NCI-H1105 treated with DMSO at 0.1 percent for 48 hours (cell line): ENCODE results near the gene LHFPL2.

Experiments
- DNase-seq: peaks from one replicate; lab custom pipeline; 2025; lab: John Stamatoyannopoulos, UW

LHFPL2 gene

DNA sequence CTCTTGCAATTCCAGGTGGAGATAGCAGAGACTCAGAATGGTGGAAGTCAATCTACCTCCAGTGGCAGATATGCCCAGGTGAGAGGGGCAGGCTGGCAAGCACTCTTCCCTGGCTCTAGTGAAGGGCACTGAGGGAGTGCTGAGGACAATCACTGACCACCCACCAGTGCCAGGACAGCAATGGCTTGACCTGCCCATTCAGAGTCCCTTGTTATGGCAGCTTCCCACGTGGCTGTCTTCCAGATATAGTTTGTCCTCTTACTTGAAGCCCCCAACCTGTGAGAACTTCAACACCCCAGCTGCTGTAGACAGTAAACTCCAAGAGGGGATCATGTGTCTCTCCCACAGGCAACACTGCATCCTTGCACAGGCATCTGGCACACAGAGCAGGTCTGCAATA, 104.7 kb downstream of the LHFPL2 start:
- no peak for DNase-seq

DNA sequence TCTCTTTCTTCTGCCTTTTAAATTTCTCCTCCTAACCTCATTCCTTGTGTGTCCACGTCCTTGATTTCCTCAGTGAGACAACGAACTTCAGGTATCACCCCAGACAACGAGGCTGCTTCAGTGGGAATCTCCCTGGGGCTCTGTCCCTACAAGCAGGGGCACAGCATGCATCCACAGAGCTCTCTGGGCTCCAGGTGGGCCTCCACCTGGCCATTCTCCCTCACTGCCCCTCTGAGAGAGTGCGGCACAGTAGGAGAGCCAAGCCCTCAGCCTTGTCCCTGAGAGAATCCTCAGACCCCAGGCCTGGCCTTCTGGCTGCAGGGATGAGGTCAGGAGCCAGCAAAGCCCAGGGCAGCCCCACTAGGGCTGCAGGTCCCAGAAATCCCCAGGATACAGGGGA, 105.3 kb downstream of the LHFPL2 start:
- no peak for DNase-seq

DNA sequence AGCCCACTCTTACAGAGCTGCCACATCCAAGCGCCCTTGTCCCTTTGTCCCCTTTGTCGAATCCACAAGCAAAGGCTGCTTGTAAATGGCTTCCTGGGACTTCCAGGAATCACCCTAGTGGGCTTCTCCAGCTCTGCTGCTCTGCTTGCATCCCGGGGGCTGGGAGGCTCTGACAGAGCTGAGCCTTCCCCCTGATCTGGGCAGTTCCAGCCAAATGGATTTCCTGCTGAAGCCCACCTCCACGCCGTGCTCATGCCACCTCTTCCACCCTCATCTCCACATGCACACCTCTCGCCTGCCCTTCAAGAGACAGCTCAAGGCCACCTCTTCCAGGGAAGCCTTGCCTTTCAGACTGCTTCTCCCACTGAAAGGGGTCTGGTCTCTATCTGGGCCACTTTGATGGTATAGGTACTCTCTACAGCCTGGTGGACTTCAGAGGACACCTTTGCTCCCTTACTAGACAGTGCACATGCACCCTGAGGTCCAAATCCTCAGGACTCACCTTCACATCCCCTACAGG, 106.2 kb downstream of the LHFPL2 start:
- no peak for DNase-seq

DNA sequence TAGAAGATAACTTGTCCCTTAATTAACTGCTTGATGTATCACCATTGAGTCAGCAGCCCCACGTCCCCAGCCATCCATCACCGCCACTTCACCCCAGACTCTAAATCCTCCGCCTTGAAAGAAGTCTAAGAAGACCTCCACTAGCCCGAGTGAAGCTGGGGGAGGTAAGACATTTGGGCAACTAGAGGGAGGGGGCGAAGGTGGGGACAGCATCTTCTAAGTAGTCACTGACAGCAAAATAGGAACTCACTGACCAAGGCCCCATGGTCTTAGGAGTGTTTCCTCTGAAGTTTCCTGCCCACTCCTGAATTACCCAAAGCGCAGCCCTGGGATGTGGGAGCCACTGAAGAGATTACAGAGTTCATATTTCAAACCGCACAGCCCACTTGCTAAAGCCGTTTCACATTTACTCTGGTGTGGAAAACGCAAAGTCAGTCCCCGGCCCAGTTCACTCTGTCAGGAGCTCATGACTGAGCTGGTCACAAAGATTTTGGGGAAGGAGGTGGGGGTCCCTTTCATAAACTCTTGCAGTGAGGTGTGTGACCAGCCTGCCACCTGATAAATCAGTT, 107.4 kb downstream of the LHFPL2 start:
- no peak for DNase-seq

DNA sequence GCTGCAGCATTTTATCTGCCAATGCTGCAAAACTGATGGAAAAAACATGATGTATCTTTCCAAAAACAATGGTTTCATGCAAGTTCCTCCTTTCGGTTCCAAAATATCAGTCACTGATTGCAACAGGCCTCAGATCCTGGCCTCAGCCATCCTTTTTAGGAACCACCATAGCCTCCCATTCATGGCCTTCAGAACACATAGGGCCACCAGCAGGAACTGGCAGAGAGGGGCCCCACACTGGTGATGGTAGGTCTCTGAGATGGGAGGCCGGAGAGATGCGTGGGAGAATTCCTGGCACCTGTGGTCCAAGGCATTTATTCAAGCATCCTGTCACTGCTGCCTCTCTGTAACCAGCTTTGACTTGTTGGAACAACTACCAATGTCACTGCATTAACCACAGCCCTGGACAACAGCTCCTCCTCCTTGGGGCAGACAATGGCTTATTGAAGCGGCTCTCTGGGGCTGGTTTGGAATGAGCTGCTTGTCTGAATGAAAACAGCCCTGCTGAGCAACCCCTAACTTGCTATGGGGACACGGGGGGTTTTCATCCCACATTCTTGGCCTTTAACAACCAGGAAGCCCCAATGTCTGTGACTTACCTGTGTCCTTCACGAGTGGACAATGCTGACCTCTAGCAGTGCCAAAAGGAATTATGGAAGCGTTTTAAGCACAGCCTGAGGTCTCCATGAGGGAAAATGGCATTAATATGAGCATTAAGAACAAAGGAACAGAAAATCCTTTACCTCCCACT, 108.1 kb downstream of the LHFPL2 start:
- DNase-seq = no peak

DNA sequence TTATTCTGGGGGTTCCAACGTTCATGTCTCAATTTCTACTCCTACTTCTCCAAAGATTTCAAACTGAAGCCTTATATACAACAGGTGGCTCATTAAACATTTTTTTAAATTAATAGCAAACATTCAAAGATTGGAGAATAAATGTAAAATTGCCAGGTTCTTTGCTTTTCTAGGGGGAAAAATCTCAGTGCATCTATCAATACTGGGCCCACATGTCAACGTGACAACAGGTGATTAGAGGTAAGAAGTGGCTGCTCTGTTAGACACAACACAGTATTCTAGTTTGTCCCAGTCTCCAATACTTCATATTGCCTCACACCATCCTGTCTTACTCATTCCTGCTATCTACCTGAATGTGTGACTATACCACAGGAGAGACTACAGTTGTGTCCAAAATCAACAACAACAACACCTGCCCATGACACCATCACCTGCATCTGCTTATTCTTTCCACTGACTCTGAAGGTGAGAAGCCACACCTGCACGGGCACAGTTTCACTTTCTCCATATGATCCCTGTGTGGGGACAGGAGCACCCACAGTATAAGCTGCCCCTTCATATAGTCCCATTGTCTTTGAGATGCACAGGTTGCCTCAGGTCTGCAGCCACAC, 110.2 kb downstream of the LHFPL2 start:
- no peak for DNase-seq

DNA sequence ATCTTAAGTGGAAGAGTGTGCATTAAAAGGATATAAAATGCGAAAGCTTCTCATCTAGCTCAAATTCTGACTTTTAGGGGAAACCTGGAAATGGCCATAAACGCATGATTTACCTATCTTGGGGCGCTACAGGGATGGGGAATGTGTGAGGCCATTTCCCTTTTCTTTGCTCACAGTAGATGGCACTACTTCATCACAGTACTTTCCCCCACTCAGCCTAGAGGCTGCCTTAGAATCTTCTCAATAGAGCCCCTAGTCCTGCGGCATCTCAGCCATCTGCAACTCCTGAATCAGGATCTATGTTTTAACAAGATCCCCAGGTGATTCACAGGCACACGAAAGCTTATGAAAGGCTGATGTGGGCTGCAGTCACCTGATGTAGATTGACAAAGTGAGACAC, 110.8 kb downstream of the LHFPL2 start:
- DNase-seq = peak; percentile 4

DNA sequence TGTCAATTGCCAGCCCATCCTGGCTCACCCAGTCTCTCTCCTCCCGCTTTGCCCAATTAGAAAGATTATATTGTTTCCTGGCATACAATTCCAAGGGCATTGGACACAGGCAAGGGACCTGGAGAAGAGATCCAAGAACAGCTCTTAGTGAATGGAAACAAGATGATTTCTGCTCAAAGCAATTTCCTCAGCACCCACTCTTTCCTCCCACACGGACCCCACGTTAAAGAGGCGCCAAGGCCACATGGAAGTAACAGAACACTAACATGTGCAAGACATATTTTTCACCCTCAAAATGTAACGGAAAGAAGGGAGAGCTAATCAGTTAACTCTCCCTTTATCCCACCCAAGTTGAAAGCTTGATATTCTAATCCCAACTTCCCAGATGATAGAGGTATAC, 111.2 kb downstream of the LHFPL2 start:
- no peak for DNase-seq

DNA sequence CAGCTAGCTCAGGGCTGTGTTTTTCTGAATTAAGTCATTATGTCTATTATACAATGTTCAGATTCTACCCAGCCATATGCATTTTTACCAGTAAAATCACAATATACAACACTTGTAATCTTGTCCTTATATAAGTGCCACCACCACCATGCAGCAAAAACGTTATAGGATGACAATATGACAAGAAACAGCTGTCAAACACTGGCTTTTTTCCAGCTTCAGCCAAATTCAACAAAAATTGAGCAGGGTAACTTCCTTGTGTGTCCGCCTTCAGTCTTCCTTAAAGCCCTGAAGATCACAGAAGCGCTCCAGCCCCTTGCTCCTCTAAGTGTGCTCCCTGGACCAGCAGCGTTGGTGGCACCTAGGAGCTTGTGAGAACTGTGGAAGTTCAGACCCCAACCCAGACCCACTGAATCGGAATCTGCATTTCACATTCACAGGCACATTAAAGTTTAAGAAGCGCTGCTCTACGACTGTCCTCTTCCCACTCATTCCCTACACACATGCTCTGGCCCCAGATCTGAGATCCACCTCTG, 111.8 kb downstream of the LHFPL2 start:
- no peak for DNase-seq

DNA sequence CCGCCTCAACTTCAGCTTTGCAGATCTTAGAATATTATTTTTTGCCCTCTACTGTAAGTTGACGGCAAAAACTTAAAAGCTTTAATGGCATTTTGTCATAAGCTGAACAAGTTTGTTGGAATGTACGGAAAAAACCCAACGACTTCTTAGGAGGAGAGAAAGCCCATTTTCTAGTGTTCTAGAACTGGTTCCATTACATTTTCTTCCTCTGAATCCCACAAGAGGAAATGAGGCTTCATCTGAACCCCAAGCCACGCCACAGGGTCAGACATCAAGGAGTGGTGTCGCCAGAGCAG, 113.7 kb downstream of the LHFPL2 start:
- DNase-seq = no peak

DNA sequence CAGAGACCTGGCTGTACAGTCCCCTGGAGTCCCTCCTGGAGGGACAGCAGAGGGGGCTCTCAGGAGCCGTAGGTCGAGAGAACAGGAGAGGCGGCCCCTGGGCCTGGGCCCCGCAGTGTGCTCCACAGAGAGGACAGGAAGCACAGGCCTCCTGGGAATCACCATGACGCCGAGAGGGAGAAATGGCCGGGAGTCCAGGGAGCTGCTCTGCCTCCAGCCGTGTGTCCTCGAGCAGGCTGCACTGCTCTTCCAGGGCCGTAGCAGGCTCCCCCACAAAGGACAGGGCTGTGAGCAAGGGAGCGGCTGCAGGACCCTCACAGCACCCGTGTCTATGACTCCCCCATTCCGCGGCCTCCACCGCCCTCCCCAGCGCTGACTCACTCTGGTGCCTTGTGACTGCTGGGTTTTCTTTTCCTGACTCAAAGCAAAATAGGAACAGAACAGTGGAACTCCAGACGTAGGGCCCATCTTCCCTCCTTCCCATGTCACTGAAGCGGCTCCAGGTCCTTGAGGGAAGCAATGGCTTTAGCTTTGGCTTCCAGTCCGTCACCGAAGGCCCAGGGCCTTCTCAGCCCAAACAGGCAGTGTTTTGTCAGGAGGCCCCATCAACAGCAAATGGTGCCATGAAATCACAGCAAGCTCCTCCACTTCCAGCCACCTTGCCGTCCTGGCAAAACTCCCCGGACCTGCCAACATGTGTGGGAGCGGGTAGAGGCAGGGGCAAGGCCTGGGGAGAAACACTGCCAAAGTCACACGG, 114.2 kb downstream of the LHFPL2 start:
- DNase-seq = no peak

DNA sequence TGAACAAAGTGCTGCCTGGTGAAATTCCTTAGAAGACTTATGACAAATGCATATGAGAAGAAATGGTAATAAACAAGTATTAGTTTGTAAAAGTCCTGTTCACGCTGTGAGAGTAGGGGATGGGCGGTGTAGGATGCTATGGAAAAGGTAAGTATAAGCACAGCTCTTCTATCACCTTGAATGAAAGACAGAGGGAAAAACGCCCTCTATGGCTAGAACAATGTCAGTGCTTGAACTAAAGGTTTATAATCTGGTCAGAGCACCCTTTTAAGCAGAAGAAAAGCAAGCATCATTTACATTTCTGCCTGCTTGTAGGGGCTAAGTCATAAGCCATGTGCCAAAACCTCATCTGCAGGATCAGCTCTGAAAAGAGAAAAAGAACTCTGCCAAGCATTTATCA, 115.2 kb downstream of the LHFPL2 start:
- DNase-seq = peak; percentile 24

DNA sequence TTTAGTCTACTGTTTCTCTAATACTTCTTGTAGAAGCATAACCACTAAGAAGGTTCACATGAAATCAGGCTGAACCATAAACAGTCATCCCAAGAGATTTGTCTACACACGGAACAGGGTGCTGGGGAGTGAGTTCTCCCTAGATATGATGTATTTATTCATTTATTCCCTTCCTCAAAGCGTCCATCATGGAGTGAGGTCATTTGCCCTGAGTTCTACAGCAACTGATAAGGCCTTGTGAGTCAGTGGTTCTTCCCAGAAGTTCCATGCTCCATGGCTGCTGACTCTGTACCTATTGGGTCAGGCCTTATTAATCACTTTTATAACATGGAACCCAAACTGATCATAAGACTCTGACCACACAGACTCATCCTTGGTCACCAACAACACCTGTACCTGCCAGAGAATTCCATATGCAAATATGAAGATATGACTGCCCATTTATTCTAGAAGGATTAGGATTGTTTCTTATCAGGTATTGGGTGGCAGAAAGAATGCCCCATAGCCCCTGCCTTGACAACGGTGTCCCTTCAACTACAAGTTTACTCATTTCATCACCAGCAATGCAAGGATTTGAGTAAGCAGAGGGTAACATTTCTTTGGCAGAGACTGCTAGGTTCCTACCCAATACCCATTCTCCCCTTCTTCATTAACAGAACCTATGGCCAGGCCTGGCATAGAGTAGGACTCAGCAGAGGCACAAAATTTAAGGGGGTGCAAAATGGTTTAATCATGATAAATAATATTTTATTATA, 118.1 kb downstream of the LHFPL2 start:
- DNase-seq = no peak

DNA sequence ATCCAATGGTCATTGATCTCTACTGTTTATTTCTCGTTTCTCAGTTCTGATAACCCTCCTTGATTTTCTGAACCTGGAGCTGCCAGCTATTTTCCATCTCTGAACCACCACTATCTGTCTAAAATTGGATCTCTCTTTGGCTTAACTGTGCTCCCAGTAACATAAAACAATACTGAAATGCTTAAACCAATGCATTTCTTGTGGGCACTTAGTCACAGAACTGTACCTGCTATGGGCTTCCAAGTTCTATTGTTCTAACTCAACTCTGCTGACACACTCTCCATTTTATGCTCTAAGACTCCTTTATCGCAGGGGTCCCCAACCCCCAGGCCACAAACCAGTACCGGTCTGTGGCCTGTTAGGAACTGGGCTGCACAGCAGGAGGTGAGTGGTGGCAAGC, 120.6 kb downstream of the LHFPL2 start:
- no peak for DNase-seq

DNA sequence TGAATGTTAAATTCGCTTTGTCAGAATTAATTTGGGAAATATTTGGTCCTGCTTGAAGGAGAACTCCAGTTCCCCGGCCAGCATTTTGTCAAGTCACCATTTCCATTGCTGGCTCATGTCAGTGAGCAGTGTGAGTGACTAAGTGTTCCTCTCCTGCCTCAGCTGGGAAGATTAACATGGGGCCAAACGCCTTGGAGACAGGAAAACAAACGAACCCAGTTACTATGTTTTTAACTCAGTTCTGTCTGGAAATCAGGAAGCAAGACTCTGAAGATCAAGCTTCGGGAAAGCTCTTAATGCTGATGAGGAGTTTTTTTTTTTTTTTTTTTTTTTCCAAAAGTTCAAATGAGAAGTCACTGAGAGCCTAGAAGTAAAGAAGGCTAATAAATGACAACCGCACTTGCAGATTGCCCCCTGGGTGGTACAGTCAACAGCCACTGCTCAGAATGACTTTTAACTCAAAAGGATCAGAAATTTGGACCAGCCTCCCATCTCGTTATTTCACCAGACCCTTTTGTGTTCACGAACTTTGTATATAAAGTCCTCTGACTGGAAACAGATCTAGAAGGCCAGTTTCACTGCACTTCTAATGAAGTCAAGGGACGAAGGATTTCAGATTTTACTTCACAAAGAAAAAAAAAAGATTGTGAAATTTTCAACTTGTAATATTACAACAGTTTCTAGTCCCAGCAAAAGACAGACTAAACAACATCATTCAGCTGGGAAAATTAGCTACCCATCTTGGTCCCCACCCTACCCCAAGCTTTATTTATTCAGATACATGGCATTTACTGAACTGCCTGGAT, 121.3 kb downstream of the LHFPL2 start:
- DNase-seq = no peak

DNA sequence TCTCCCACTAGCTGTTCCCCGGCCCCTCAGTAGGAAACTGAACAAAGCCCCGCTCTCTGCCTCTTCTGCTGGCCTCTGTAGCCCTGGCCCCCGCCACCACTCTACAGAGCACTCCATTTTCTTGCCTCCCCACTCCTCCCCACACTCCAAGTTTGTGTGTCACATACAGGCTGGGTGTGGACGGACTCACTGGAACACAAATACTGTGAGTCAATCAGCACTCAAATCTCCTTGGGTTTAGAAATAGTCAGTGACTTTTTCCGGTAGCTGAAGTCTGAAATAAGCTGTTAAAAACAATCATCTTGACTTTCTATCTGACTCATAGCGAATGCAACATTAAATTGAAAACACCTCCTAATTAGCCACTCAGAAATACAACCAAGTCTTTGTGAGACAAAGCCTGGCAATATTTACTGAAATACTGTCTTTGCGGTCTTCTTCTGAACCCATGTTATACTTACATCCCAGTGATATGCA, 122.5 kb downstream of the LHFPL2 start:
- DNase-seq = no peak

DNA sequence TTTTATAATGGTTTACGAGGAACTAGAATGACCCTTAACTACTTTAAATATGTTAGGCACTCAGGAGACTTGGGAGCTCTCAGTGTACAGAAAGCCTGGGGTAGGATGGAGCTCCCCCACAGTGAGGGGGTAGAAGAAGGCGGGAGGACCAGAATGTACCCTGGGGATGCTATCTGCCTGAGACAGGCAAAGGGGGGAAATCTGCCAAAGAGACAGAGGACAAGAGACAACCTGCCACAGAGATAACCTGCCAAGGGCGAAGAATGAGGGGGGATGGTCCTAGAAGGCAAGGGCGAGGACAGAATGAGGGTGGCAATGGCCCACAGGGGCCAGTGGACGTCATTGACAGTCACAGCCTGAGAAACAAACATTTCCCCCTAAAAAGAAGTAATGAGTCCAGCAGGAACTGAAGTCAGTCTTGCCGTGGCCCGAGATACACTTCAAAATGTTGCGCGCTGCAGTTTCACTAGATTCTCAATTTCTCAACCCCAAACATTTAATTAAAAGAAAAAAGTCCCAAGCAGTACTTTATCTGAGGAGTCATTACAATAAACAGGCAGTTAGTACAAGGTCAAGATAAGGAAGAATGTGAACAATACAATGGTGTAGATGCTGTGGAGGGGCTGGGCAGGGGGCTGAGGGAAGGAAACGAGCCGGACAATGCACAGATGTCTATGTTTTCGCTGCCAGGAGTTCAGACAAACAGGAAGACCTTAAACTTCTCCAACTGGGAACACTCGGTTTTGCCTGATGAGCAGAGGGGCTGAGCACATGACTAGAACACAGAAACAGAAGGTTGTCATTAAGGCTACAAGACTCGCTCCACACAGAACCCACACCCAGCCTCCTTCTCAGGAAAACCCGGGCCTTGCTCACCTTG, 125.0 kb downstream of the LHFPL2 start:
- DNase-seq = no peak

DNA sequence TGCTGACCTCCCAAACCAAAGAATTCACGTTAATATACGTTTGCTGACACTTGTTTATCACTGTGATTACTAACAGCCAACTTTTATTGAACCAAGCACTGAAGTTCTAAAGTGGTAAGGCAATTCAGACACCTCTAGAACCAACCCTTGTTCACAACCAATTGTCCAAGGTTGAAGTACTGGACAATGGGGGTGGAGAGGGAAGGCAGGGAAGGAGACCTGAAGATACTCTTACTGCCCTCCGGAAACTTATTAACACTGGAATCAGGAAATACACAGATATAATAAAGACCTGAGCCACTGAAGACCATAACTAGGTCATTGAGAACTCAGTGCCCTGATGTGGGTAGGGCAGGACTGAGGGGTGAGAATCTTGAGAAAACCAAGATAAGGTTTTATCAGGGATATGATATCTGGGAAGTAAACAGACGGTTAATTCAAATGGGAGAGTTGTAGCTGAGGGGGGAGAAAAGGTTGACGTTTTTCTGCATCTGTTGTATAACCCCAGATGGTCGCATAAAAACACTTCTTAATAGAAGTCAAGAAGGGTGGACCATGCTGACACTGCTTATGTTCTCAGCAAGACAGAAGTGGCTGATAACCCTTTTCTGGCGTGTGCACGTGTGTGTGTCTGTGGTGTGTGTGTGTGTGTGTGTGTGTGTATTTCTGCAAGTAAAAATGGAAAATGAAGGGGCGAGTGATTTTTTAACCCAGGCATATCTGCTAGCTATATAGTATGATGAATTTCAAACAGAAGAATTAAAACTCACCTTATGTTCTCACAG, 125.9 kb downstream of the LHFPL2 start:
- no peak for DNase-seq

DNA sequence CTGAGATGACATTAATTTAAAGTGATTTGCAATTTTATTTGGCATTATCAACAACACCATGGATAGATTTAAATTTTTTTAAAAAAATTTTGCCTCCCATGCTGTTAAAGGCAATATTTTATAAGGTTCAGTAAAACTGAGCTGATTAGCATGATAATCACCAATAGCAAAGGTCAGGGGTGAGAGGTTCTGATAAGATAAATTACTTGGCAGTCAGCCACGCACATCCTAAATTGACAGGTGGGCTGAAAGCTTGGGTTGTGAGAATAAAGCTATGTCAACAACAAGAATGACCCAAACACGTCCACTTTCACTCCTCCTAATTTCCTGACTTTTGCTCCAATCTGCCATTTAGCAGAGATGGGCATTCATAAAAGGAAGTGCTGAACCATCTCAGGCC, 127.1 kb downstream of the LHFPL2 start:
- DNase-seq = no peak
